Skeletal muscle tissue (tissue), 2 donors: ENCODE measurements around the gene RDH12. TPM values are rescaled to one million over a fixed set of nuclear protein-coding genes. Genes with fewer than 3 reads are reported as not detected.

Source experiments
- small RNA-seq: library from RNA; depleted of rRNA; stranded (forward); fragments of <200 nt; gene quantifications from one replicate; pipeline ENCODE3, GENCODE V24; 2014
- total RNA-seq: library from RNA; depleted of rRNA; stranded (reverse); fragments of >200 nt; gene quantifications from one replicate; pipeline ENCODE4 v1.2.3, GENCODE V29; 2014

RDH12 gene
- total RNA-seq, 1 donor from 2014 or later, result 0.52 TPM

Small RNAs within 50 kb of the gene (small RNA-seq; reads per million reads assigned to genes)
- not detected for gene AL049779.3
- not detected for gene RN7SL369P
- not detected for gene RNA5SP386

Other genes starting within 250 kb of the RDH12 start
- gene TMEM229B, start 213.2 kb upstream of the RDH12 start, total RNA-seq, result 0.52 TPM
- gene PLEKHH1, start 168.6 kb upstream of the RDH12 start, total RNA-seq, result 1.6 TPM
- gene PIGH, start 101.6 kb upstream of the RDH12 start, total RNA-seq, result 18.3 TPM
- gene ARG2, start 82.0 kb upstream of the RDH12 start, total RNA-seq, result 1.0 TPM
- gene VTI1B, start 27.3 kb upstream of the RDH12 start, total RNA-seq, result 20.4 TPM
- gene RDH11, start 6.1 kb upstream of the RDH12 start, total RNA-seq, result 35.5 TPM
- gene ZFYVE26, start 114.7 kb downstream of the RDH12 start, total RNA-seq, result 21.9 TPM
- gene RAD51B, start 117.9 kb downstream of the RDH12 start, total RNA-seq, result 38.6 TPM